ENCODE measurements around the gene GARNL3.

Gene GARNL3

DNA sequence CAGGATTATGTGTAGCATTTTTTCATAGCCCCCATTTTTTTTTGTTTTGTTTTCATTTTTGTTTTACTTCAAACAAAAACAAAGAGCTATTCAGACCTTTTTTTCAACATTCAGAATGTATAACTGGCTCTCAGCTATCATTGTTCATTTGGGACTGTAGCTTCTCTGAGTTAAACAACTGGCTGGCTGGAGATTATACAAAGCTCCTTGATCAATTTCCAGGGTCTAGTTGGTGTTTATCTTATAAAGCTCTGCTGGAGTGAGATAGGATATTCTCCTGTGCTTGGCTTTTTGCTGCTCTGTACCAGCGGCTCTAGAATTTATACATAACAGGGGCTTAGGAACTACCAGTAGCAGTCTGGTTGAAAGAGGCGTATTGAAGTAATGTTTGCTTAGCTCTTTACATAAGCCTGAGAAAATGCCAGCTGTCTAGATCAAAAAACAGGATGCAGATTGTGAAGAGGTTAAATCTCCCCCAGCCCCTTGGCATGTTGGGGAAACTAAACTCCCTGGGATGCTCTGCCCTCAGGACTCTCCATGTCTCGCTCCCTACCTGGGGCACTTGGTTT, 15.2 kb downstream of the GARNL3 start:
- no peak for DNase-seq

DNA sequence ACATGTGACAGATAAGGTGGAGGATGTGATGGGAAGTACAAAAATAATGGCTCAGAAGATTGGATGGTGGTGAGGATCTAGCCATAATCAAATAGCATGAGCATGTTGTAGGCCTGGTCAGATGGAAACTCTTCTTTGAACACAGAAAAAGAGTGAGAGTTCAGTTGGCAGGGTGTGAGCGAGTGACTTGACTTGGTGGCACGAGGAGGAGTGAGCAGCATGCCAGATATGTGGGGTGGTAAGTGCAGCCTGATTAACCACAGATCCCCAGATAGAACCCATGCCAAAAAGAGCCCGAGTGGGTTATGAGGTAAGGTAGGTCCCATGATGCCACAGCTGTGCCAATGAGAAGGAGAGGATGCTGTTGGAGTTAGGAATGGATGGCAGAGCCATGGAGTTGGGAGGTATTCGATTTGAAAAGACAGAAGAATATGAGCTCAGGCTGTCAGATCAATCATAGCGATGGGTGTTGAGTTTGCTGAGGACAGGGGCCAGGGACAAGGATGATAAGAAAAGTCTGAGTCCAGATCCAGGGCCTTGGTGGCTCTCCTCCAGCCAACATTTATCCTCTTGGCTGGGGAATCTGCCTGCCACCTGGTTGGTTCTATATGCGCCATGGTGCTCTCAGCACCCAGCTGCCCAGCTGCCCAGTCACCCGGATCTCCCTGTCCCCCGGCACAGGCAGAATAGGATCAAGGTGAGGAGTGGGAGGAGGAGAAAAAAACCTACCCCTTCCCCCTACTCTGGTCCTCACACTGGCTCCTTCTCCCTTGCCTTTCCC, 16.5 kb downstream of the GARNL3 start:
- DNase-seq = no peak

DNA sequence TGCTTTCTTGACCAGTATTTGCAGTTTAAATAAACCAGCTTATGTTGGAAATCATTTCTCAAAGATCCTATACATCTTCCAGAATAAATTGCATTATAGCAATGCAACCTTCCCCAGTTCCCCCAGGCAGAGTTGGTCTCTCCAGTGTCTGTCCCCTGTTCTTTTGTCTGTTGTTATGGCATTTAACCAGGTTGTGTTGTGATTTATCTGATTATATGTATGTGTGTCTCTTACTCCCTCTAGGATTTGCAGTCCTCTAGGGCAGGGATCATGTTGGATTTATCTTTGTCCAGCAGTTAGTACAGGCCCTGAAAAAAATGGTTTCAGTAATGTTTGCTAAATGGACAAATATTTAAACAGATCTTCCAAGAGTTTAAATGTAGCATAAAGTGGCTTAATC, 17.3 kb downstream of the GARNL3 start:
- DNase-seq = no peak

DNA sequence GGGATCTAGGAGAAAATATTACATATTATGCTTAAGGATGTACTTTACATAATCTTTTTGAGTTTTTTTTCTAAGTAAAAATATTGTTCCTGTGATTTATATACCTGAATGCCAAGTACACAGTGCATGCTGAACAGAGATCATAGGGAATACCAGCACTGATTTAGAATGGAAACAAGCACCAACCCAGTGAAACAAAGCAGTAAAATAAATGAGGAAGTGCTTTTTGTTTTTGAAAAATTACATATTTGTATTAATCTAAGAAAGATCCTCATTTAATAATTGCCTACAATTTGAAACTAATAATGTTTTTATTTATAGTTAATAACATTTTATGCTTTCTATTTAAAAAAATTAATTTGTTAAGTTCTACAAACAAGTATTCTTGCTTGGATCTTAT, 18.0 kb downstream of the GARNL3 start:
- DNase-seq = peak in 1 of 3 donors; percentile 10

DNA sequence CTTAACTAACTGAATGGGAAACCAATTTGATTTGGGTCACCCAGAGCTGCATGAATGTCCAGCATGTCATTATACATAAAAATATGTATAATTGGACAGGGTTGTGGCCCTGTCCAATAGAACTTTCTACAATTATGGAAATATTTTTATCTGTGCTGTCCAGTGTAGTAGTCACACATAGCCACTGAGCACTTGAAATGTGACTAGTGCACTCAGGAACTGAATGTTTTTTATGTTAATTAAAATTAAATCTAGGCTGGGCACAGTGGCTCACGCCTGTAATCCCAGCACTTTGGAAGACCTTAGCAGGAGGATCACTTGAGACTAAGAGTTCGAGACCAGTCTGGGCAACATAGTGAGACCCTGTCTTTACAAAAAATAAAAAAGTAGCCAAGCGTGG, 18.6 kb downstream of the GARNL3 start:
- no peak for DNase-seq

DNA sequence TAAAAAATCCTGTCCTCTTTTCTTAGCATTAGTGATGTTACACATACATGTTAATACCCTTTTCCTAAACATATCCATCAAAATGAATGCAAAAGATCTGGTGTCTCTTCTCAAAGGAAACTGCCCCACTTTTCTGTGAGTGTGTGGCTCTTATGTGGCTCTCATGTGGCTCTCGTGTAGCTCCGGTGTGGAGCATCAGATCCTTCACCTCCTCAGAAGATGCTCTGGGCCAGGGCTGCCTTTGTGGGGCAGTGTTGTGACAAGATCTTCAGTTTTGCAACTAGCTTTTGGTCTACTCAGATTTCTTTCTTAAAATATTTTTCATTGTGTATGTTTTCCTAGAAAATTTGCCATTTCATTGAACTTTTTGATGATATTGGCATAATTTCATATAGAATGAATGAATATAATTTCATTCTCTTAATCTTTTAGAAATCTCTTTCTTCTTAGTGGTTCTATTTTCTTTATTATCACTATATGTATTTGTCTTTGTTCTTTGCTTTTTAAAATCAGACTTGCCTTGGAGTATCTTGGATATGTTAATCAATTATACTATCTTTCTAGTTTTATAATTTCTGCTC, 19.4 kb downstream of the GARNL3 start:
- peak in 2 of 3 donors; percentile 17 to 21 for DNase-seq

DNA sequence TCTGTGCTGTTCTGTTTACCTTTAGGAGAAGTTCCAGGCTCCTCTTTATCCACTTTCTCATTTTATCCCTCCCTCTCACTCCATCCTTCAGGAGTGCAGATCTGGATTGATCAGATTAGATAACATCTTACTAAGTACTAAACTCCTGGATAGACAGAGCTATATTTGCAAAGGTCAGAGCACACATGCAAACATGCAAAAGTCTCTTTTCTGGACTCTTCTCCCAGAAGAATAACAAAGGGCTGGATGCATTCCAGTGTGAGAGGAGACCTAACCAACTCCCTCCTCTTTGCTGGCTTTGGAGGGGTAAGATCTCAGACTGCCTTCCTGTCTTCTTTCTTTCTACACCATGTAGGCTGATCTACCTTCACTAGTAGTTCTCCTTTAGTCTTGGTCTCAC, 21.4 kb downstream of the GARNL3 start:
- DNase-seq = no peak

DNA sequence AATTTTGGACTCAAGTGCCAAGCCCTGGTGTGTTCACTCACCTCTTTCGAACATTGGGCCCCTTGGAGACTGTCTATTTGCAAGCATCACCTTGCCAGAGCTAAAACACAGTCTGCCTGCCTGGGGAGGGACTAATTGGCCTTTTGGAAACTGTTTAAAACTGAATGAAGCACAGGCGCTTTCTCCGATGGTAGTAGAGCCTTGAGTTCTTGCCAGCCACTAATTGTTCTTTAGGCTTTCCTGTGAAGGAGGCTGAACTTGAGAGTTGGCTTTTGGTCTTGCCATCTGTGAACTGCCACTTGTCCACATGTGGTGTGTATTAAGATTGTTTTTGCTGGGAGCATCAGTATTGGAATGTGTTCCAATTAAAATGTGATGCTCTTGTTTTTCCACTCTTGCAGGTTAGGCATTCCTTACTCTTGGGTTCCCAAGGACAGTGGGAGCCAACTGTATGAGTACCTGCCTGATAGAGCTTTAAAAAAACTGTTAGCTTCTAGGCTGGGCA, 26.0 kb downstream of the GARNL3 start:
- DNase-seq = no peak

DNA sequence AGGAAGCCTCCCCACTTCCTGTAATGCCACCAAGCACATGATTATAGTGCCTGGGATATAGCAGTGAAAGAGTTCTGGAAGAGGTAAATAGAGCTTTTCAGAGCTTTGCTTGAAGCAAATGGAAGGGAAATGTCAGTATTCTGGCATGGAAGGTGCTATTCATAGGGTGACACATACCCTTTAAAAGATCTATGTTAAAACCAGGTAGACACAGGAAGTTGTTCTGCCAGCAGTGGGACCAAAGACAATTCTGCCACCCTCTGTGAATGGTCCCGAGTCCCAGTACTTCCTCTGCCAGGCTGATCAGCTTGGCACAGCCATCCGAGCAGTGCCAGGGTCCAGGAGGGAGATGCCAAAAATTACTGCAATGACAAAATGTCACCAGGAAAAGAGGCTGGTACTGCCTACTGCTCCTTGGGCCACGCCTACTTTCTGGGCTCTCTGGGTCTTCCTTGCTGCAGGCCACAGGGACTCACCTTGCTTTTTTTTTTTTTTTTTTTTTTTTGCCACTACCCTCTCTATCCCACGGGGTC, 26.7 kb downstream of the GARNL3 start:
- DNase-seq = no peak

DNA sequence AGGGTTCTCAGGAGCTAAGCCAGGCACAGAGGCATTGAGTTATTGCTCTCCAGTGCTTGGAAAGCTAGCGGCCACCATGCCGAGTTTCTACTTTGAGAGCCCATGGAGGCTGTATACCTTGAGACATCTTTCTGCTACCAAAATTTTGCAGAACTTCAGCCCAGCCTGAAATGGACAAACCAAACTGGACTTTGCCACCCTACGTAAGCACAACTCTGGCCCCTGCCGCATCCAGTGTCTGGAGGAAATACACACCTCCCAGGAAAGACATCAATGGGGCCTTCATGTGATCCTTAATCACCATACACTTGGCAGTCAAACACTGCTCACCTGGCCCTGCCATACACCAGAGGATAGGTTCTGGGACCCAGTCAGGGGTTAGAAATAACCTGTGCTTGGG, 27.8 kb downstream of the GARNL3 start:
- no peak for DNase-seq

DNA sequence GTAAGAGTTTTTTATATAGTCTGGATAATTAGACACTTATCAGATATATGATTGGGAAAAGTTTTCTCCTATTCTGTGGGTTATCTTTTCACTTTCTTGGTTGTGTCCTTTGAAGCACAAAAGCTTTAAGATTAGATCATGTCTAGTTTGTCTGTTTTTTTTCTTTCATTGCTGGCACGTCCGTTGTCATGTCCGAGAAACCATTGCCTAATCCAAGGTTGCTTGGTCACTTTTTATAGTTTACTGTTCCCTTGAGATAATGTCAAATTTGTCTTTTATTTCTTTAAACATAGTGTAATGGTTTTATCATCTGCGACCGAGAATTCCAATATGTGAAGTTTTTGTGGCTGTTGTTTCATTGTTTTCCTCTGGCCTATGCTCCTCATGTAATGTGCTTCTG, 28.8 kb downstream of the GARNL3 start:
- DNase-seq = no peak

DNA sequence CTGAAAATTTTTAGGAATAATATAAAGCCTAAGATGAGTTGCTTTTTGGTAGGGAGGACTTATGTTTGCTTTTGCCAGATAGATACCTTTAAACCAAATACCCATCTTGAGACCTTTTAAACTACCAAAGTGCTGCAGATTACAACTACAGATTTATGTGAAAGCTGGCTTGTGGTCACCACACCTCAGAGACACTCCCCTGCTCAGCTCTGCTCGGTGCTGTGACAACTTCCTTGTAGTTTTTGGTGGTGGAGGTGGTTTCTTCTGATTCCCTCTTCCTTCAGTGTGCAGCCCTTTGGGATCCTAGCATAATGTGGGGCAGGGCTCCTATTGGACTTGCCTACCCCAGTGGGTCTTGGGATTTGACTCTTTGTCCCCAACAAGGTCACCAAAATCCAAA, 29.2 kb downstream of the GARNL3 start:
- DNase-seq = no peak

DNA sequence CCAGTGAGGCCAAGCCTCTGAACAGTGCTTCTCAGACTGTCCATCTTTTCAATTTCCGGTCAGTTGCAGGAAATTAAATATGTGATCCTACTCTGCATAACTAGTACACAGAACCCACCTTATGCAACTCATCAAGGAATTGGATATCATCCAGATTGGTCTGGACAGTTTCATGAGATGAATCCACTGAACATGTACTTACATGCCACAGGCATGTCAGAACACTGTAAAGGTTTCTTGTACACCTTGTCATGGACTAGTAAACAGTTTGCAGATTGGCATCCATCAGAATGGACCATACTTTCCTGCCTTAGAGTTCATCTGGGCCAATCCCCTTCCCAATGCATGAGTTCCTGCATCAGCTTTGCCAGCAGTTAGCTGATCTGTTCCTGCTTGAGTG, 30.4 kb downstream of the GARNL3 start:
- no peak for DNase-seq

DNA sequence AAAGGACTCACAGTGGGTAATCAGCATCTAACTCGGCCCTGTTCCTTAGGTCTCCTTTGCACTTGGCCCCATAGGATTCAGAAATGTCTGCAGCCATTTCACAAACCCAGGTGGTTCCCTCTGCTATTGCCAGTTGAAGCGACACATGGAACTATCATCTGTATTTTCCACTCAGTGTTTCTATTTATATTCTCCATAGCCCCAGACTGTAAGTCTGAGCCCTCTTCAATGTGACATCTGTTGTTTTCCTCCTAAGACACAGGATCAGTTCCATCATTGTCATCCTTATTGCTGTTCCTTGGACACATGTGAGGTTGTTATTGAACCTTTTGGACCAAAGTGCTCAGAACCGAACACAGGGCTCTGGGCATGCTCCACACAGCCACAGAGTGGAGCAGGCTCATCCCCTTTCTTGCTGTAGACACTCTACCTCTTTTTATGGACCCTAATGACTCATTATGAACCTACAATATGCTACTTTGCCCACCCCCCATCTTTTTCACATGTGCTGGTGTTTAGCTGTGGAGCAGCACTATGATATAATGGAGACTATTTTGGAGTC, 36.4 kb downstream of the GARNL3 start:
- DNase-seq = no peak

DNA sequence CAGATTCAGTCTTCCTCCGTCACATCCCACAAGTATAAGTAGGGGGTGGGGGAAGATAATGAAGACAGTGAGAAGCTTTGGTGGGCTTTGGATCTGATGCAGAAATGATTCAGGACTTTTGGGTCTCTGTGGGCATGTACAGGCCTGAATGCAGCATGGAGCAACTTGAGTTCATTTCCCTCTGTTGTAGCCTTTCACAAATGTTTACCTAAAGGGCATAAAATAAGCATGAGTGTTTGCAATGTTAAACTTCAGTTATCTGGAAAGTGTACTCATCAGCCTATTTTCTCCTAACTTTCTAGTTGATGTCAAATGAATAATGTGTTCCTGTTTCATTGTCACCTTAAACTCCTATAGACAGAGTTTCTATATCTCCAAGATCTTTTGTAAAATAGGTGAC, 39.3 kb downstream of the GARNL3 start:
- no peak for DNase-seq

DNA sequence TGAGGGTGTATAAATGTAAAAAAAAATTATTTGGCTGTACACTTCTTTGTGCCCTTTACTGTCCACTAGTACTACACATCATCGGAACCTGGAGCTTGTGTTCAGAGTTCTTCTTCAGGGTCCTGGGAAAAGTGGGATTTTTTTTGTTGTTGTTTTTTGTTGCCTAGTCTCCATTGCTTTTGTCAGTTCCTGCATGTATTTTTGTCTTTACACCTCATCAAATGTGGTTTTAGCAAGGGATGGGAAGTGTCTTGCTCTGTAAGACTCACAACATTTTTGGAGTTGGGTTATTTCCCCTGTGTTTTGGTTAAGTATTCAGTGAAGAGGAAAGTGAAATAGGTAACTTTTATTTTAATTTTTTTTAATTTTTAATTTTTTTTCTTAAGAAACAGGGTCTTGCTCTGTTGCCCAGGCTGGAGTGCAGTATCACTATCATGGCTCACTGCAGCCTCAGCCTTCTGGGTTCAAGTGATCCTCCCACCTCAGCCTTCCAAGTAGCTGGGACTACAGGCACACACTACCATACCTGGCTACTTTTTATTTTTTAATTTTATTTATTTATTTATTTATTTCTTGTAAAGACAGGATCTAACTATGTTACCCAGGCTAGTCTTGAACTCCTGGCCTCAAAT, 40.7 kb downstream of the GARNL3 start:
- DNase-seq = no peak

DNA sequence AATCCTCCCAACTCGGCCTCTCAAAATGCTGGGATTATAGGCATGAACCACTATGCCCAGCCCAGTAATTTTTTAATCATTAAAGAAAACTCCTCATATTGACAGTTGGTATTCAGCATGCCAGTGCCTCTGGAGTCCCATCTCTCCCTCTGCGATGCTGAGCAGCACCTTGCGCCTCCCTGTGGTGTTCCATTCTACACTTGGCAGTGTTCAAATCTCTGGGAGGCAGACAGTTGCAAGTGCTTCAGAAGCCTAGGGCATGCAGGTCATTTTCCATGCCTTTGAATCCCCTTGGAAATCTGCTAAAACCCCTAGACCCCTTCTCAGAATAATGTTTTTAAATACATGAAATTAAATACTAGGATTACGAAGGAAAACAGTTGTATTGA, 41.3 kb downstream of the GARNL3 start:
- DNase-seq = no peak

DNA sequence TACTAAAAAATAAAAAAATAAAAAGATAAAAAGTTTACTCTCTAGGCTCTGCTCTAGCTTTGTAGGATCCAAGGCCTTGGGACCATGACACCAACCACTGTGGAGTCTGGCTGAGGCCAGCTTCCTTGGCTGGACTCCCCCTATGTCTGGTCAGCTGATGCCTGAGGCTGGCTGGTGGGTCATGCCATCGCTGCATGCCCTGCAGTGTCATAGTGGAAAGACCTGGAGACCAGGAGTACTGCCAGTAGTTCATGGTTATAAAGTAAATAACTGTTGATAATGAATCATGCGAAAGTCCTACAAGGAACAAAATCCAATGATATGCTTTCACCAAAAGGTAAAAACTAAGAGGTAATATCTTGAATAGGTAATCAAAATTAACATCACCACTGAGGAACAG, 43.2 kb downstream of the GARNL3 start:
- DNase-seq = no peak

DNA sequence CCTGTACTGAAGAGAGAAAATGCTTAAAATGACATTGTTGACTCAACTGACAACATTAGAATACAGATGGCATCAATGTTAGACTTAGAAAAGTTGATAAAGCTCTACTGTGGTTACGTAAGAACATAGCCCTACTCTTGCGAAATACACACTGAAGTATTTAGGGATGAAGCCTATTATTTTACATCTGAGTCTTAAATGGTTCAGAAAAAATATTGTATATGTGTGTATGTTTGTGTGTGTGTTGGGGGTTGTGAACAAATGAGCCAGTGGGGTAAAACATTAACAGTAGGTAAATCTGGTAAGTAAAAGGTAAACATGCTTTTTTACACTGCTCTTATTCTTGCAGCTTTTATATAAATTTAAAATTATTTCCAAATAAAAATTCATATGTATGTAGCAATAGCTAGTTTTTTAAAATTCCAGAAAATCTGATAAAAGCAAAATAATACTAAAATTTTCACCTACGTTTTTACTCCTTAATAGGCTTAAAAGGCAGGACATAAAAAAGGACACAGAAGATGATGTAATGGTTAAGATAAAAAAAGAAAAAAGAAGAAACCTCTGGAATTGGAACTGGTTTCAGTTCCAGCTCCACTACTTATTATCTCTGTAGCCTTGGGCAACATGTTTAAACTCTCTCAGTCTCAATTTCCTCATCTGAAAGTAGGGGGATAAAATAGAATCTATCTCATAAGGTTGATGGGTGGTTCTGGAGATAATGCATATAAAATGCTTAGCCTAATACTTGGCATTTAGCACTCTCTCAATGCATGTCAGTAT, 44.3 kb downstream of the GARNL3 start:
- peak; percentile 22 to 57 (median 54) for DNase-seq

DNA sequence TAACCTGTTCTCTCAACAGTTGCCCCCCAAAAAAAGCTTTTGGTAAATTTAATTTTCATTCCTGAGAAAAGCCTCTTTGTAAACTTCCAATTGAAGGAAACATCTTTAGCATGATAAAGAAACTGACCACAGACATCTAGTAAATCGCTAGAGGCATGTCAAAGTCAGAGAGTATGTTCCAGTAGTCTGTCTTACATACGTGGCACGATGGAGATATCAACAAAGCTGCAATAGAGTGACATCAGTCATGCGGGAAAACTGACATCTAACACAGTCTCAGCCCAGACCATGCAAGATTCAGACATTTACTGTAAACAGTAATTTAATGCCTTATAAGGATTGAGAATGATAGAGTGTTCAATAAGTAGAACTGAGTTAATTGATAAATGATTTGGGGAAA, 45.1 kb downstream of the GARNL3 start:
- DNase-seq = no peak

DNA sequence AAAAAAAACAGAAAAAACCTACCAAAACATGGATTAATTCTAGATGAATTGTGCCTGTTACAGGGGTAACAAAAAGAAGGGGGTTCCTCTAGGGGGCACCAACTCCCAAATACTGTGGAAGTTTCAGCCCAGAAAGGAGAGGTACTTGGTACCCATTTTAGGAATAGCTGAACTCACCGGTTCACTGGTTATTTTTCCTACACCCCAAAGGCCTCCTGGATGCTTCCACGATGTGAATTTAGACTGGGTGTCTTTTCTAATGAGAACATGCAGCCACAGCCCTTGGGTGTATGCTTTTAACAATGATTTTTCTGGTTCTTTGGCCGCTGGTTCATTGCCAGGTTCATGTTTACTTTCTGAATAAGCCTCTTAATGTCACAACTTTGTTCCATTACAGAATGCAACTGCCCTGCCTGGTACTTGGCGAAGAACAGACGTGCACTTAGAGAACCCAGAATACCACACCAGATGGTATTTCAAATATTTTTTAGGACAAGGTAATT, 46.7 kb downstream of the GARNL3 start:
- peak in 2 of 3 donors; percentile 35 to 36 for DNase-seq

DNA sequence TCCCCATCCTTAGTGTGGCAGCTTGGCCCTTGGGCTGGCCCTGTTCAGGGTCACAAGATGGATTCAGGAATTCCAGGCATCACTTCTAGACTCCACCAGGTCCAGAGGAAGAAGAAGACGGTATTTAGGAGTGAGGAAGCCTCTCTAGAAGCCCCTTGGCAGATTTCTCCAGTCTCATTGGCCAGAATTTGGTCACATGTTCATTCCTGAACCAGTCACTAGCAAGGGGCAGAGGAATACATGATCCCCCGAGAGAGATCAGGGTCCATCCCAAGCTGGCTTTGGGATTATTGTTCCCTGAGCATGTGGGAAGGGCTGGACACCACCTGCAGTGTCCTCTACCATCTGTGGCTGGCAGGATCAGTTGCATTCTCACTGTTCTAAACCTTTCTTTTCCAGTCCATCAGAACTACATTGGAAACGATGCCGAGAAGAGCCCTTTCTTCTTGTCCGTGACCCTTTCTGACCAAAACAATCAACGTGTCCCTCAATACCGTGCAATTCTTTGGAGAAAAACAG, 48.5 kb downstream of the GARNL3 start:
- DNase-seq = no peak
